GM04504 (cell line): ENCODE results near the gene ARMC10.
"Not testable (repeated sequence)": the region's sequence is repeated elsewhere in the genome, so short reads cannot be mapped to it uniquely, and the experiment has no call there.

ENCODE experiments used
- DNase-seq: peaks from one replicate; pipeline ENCODE4 v3.0.0-alpha.2; 2012; ENCODE audit warnings: low read depth

The ARMC10 gene

GRCh38 chr7:103078226-103078625 lies 3.3 kb downstream of the ARMC10 start:
- not testable (repeated sequence) for DNase-seq

- DNase-seq, result no peak
Observed at GRCh38 chr7:103079836-103080235, 4.9 kb downstream of the ARMC10 start.

DNA sequence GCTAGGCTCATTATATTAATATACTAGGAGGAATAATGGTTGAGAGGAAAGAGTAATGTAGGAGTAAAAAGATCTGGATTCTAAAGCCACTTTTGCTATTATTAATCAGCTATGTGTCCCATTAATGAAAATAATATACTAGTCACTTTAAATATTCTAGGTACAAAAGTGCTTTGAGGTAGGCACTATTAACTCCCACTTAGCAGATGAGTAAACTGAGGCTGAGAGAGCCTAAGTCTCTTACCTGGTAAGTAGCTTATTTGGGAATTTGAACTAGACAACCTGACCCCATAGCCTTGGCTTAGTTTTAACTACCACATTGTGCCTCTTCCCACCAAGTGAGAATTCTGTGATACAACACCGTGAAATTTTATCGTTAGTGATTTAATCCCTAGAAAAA lies 6.0 kb downstream of the ARMC10 start:
- no peak for DNase-seq

DNA sequence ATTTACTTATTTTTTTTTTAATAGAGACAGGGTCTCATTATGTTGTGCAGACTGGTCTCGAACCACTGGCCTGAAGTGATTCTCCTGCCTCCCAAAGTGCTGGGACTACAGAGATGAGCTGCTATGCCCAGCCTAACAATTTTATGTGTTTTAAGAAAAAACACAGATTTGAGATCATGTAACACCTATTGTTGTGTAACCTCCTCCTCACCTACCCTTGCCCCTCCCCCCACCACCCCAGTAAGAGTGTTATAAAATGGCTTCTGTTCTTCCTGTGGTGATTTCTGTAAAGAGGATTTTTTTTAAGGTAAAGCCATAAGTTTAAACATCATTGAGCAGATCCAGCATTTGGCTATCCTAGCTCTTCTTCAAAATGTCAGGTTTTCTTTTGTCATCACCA lies 7.6 kb downstream of the ARMC10 start:
- no peak for DNase-seq

DNA sequence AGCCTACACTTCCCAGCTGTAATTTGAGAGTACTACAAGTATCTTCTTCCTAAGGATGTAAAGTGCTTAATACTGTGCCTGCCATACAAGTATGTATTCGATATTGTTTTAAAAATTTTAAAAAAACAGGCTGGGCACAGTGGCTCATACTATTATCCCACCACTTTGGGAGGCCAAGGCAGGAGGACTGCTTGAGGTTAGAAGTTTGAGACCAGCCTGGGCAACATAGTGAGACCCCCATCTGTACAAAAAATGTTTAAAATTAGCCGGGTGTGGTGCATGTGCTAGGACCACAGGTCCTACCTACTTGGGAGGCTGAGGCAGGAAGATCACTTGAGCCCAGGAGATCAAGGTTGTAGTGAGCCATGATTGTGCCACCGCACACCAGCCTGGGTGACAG lies 8.3 kb downstream of the ARMC10 start:
- no peak for DNase-seq

- DNase-seq, result not testable (repeated sequence)
Observed at GRCh38 chr7:103092321-103092720, 17.4 kb downstream of the ARMC10 start.

DNA sequence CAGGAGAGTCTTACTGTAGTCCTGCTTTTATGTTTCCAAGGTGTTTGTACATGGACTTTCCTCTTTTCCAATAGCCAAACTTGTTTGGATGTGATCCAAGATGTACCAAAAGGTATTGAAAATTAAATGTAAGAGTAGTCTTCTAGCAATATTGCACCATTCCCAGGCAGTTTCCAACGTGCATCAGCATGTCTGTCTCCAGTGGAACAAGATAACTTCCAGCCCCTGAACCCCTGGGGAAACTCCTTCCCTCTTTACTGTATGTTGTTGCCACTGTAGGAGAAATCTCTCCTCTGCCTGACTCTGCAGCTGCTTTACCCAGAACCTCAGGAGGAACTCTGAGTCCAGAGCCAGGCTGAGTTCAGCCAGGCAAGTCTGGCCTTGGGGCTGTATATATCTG lies 18.5 kb downstream of the ARMC10 start:
- DNase-seq, result no peak

- no peak for DNase-seq
Observed at GRCh38 chr7:103094102-103094501, 19.2 kb downstream of the ARMC10 start.

DNA sequence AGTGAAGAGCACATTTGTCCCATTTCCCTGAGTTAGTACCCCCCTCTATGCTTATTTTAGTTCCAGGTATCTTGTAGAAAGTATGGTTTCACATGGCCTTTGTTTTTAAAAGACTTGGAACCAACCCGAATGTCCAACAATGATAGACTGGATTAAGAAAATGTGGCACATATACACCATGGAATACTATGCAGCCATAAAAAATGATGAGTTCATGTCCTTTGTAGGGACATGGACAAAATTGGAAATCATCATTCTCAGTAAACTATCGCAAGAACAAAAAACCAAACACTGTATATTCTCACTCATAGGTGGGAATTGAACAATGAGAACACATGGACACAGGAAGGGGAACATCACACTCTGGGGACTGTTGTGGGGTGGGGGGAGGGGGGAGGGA lies 20.6 kb downstream of the ARMC10 start:
- not testable (repeated sequence) for DNase-seq

DNA sequence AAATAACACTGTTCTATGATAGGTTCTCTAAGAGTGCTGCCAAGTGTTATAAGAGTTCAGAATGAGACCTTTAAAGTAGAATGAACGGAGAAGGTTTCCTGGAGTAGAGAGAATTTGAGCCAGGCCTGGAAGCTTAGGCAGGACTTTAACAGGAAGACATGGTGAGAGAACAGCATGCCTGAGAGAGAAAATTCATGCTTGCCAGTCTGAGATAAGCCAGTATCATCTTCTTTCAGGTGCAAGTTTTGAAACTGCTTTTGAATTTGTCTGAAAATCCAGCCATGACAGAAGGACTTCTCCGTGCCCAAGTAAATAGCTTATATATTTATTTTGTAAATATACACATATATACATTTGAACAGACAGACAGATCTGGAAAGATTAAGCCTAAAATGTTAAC lies 22.1 kb downstream of the ARMC10 start:
- DNase-seq, result no peak

GRCh38 chr7:103100348-103100747 lies 25.4 kb downstream of the ARMC10 start:
- DNase-seq, result no peak

DNA sequence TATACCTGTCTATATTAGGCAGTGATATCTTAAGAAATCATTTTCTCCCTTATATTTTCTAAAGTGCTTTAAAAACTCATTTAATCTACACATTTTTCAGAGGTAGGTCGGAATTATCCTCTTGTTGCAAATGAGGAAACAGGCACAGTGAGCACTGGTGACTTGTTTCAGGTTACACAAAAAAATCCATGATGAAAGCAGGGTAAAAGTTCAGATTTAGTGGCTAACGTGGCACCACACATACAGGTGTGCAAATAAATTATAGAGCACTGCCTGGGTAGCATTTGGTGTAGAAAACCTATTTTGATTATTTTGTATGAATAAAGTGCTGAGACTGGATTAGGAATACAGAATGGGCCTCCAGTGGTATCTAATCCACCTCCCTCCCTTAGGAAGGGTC lies 26.6 kb downstream of the ARMC10 start:
- no peak for DNase-seq

- no peak for DNase-seq
Observed at GRCh38 chr7:103106005-103106702, 31.2 kb downstream of the ARMC10 start.

- not testable (repeated sequence) for DNase-seq
Observed at GRCh38 chr7:103106703-103107070, 31.7 kb downstream of the ARMC10 start.

DNA sequence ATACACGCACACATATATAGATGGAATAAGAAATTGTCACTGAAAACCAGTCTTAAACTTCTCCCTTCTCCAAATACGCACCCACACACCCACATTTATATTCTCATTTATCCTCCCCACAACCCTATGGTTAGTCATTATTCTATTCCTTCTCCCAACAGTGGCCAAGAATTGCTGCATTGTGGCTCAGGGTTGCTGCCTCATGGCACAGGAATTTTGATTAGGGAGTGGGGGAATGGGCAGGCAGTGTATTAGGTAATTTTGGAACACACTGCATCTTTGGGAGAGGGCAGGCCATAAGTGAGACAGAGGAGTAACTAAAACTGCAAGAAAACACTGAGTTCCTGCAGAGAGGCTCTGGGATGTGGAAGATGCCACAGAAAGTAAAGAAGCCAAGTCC lies 38.2 kb downstream of the ARMC10 start:
- DNase-seq, result peak; percentile 81

GRCh38 chr7:103114576-103115008 lies 39.7 kb downstream of the ARMC10 start:
- no peak for DNase-seq

DNA sequence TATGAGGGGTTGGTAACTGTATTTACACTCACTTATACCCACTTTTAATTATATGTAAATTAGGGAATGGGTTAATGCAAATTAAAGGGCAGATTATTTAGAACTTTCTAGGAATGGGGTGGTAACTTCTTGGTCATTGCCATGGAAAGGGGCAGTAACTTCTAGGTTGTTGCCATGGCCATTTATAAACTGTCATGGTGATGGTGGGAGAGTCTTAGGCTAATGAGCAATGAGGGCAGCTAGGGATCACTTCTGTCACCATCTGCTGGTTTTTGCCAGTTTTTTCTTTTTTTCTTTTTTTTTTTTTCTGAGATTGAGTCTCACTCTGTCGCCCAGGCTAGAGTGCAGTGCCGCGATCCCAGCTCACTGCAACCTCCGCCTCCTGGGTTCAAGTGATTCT lies 40.8 kb downstream of the ARMC10 start:
- DNase-seq, result no peak

DNA sequence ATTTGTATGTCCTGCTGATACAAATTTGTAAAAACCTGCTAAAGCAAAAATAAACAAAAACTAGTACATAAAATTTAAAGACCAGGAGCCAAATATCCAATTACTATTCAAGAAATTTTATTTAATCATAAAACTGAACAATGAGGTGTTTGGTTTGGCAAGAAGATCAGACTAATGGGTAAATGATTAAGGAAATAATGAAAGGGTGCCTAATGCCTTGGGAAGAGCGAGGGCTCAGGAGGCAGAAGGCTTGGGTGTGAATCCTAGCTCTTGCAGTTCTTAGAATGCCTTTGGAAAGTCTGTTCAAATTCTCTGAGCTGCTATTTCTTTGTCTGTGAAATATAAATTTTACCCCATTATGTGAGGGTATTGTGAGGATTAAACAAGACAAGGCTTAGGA lies 41.6 kb downstream of the ARMC10 start:
- DNase-seq, result no peak

DNA sequence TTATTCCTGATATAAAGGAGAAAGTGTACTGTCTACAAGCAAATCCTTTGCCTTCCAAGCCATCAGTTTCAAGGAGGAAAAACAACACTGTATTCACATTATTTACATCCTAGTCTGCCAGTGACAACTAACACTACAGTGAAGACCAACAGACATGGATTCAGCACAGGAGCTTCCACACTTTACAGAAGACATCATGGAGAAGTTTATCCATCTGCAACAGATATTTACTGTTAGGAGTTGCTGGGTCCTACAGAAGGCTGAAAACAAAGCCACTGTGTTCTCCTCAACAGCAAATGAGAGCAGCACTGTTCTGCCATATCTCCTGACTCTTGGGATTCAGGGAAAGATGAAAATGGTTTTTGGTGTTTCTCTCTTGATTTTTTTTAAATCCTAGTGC lies 42.1 kb downstream of the ARMC10 start:
- DNase-seq, result no peak

- no peak for DNase-seq
Observed at GRCh38 chr7:103117465-103117864, 42.5 kb downstream of the ARMC10 start.

DNA sequence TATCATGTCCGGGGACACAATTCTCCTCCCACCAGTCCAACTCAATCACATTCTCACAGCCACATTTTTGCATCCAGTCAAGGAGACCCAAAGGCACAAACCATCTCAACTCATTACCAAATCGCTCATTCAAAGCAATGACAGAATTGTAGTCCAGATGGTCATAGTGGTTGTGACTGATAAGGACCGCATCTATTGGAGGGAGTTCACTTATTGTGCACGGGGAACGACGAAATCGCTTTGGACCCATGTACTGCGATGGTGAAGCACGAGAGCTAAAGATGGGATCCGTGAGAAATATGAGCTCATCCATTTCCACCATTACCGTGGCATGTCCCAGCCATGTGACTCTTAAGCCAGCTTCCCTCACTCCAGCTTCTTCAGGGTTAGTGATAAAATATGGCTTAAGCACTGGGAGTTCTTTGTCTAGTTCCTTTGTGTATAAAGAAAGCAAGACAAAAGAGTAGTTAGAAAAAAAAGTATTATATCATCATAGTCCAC lies 44.9 kb downstream of the ARMC10 start:
- DNase-seq, result no peak

GRCh38 chr7:103120362-103120761 lies 45.4 kb downstream of the ARMC10 start:
- DNase-seq, result no peak

GRCh38 chr7:103121641-103122040 lies 46.7 kb downstream of the ARMC10 start:
- no peak for DNase-seq

DNA sequence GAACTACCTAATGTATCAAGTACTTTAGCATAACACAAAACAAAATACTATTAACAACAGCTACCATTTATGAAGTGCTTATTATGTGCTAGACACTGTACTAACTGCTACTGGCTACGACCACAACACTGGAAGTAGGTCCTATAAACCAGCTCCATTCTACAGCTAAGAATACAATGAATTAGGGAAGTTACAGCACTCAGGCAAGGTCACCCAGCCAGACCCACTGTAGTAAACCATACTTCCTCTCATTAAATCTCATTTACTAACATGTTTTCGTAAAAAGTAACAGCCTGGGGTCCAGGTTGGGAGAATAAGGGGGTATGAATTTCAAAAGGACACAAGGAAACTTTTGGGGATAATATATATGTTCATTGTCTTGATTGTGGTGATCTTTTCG lies 48.6 kb downstream of the ARMC10 start:
- no peak for DNase-seq
